ENCODE data around the gene EPHB2. TPM values are rescaled to one million over a fixed set of nuclear protein-coding genes. Genes with fewer than 3 reads are reported as not detected.

Gene EPHB2
- total RNA-seq, 1 donor from 2014 or later: 130 TPM

DNA sequence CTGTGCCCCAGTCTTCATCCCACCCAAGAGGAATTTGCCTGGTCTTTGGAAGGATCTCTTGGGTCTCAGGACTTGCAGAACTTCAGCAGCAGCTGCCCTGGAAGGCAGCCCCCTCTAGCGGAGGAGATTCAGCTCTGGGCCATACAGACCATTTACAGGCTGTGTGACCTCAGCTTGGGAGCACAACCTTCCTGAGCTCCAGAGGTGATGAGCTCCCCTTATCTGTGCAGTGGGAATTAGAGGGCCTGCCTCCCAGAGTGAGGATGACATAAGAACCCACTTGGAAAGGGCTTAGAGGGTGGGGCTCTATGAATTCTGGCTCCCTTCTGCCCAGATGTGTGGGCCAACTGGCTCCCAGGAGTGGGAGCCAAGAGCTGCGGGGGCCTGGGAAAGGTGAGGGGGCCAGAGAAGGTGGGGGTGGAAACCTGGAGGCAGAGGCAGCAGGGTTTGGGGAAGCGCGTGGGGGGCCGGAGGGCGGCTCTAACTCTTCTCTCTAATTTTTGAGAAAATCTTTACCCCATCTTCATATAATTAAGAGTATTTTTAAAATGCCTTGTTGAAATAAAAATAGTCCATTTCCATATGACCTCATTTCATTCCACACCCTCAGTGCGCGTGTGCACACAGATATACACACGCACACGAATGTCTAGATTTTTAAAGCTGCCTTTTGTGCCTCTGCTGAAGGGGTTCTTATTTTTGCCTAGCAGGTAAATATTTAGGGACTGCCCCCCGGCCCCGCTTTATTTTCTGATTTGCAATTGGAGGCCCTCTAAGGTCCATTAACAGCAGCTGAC lies 21.5 kb downstream of the EPHB2 start:
- no peak overlapping the region for H3K4me3 Mint-ChIP-seq
- H3K9me3 Mint-ChIP-seq: no peaks in the 10 kb centered on the region
- peaks cover 2% of the 10 kb centered on the region for H3K36me3 Mint-ChIP-seq
- TF ChIP-seq CTCF (IDR thresholded peaks at IDR 0.05; ENCODE audit: unreplicated experiment): no peak
- peaks cover 22% of the 10 kb centered on the region for H3K4me1 Mint-ChIP-seq
- no peaks in the 10 kb centered on the region for H3K27me3 Mint-ChIP-seq (ENCODE audit: low read depth)
- DNase-seq (ENCODE audit: low spot score in 2 of 2, unreplicated experiment in 2 of 2): no peak
- peak overlapping the region; percentile 62 for H3K27ac Mint-ChIP-seq

- Mint-ChIP-seq H3K4me3 (no peak overlapping the region), H3K27ac (peak overlapping the region; percentile 4), H3K36me3 (peaks cover 4% of the 10 kb centered on the region), H3K27me3 (ENCODE audit: low read depth) (no peaks in the 10 kb centered on the region), H3K4me1 (peaks cover 36% of the 10 kb centered on the region), H3K9me3 (no peaks in the 10 kb centered on the region)
- no peak for TF ChIP-seq CTCF (IDR thresholded peaks at IDR 0.05; ENCODE audit: unreplicated experiment)
- DNase-seq (ENCODE audit: low spot score in 2 of 2, unreplicated experiment in 2 of 2): no peak
Observed at GRCh38 chr1:22733643-22734042, 23.0 kb downstream of the EPHB2 start.

GRCh38 chr1:22736501-22737080 lies 26.0 kb downstream of the EPHB2 start:
- Mint-ChIP-seq H3K4me3 (no peak overlapping the region), H3K27ac (no peak overlapping the region), H3K4me1 (peaks cover 49% of the 10 kb centered on the region), H3K27me3 (ENCODE audit: low read depth) (no peaks in the 10 kb centered on the region), H3K9me3 (no peaks in the 10 kb centered on the region), H3K36me3 (peaks cover 4% of the 10 kb centered on the region)
- DNase-seq (ENCODE audit: low spot score in 2 of 2, unreplicated experiment in 2 of 2): no peak
- no peak for TF ChIP-seq CTCF (IDR thresholded peaks at IDR 0.05; ENCODE audit: unreplicated experiment)

DNA sequence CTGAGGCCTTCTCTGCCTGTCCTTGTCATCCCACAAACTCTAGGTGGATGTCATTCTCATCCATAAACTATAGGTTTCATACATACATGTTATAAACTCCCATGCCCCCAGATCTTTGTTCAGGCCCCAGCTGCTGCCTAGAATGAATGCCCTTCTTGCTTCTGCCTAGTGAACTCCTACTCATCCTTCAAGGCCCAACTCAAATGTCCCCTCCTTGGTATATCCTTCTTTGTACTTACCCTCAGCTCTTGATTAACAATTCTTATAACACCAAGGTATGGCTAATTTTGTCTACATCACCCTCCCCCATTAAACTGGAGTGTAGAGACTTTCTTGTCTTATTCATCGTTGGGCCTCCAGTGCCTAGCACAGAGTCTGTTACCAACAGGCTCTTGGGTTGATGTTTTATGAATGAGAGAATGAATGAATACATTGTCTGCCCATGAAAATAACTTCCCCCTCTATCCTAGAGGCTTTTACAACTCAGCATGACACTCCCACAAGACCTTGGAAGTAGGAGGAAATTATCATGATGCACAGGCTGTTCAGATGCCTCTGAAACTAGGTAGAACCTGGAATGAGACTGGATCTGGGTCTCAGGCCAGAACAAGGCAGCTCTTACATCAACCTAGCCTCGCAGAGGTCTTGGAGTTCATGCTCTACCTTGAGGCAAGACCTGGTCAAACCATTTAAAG lies 26.9 kb downstream of the EPHB2 start:
- no peak overlapping the region for H3K4me3 Mint-ChIP-seq
- no peak for TF ChIP-seq CTCF (IDR thresholded peaks at IDR 0.05; ENCODE audit: unreplicated experiment)
- H3K9me3 Mint-ChIP-seq: no peaks in the 10 kb centered on the region
- DNase-seq (ENCODE audit: low spot score in 2 of 2, unreplicated experiment in 2 of 2): no peak
- H3K36me3 Mint-ChIP-seq: peaks cover 4% of the 10 kb centered on the region
- H3K4me1 Mint-ChIP-seq: peaks cover 46% of the 10 kb centered on the region
- H3K27me3 Mint-ChIP-seq (ENCODE audit: low read depth): no peaks in the 10 kb centered on the region
- peak overlapping the region; percentile 10 for H3K27ac Mint-ChIP-seq

GRCh38 chr1:22738069-22738435 lies 27.4 kb downstream of the EPHB2 start:
- H3K4me3 Mint-ChIP-seq: no peak overlapping the region
- H3K4me1 Mint-ChIP-seq: peaks cover 46% of the 10 kb centered on the region
- H3K27ac Mint-ChIP-seq: peak overlapping the region; percentile 64
- no peaks in the 10 kb centered on the region for H3K9me3 Mint-ChIP-seq
- H3K27me3 Mint-ChIP-seq (ENCODE audit: low read depth): no peaks in the 10 kb centered on the region
- no peak for DNase-seq (ENCODE audit: low spot score in 2 of 2, unreplicated experiment in 2 of 2)
- peaks cover 4% of the 10 kb centered on the region for H3K36me3 Mint-ChIP-seq
- no peak for TF ChIP-seq CTCF (IDR thresholded peaks at IDR 0.05; ENCODE audit: unreplicated experiment)
